DMS153 (cell line): ENCODE measurements around the gene KCNE3.
A peak's percentile ranks its signal among the peaks of the same experiment; 100 is the strongest.
"Not testable (repeated sequence)": the region's sequence is repeated elsewhere in the genome, so short reads cannot be mapped to it uniquely, and the experiment has no call there.

Experiments used
- DNase-seq: peaks from one replicate; lab custom pipeline; 2025; lab: John Stamatoyannopoulos, UW

Gene KCNE3

GRCh38 chr11:74443071-74443864 is 24.1 kb downstream of the KCNE3 start:
- peak; percentile 93 for DNase-seq

- DNase-seq, result no peak
These were observed 24.7 kb downstream of the KCNE3 start for GRCh38 chr11:74442636-74443035.

GRCh38 chr11:74438681-74439080 is 28.7 kb downstream of the KCNE3 start:
- DNase-seq, result no peak

- DNase-seq, result no peak
These were observed 29.8 kb downstream of the KCNE3 start for GRCh38 chr11:74437441-74438042.

- DNase-seq, result no peak
These were observed 32.8 kb downstream of the KCNE3 start for GRCh38 chr11:74434528-74434927.

- DNase-seq, result no peak
These were observed 38.1 kb downstream of the KCNE3 start for GRCh38 chr11:74429205-74429604.

GRCh38 chr11:74427384-74427886 is 39.9 kb downstream of the KCNE3 start:
- no peak for DNase-seq

GRCh38 chr11:74425100-74425499 is 42.2 kb downstream of the KCNE3 start:
- no peak for DNase-seq

- peak; percentile 85 for DNase-seq
These were observed 48.8 kb downstream of the KCNE3 start for GRCh38 chr11:74418509-74418895.

- no peak for DNase-seq
These were observed 49.4 kb downstream of the KCNE3 start for GRCh38 chr11:74417860-74418508.

GRCh38 chr11:74417379-74417804 is 50.0 kb downstream of the KCNE3 start:
- DNase-seq, result peak; percentile 75

- not testable (repeated sequence) for DNase-seq
These were observed 50.4 kb downstream of the KCNE3 start for GRCh38 chr11:74416974-74417373.

- DNase-seq, result no peak
These were observed 54.5 kb downstream of the KCNE3 start for GRCh38 chr11:74412733-74413359.

GRCh38 chr11:74412321-74412720 is 55.0 kb downstream of the KCNE3 start:
- DNase-seq, result no peak

- DNase-seq, result no peak
These were observed 57.7 kb downstream of the KCNE3 start for GRCh38 chr11:74409633-74410032.
